ENCODE data around the gene ACTRT2. TPM values are rescaled to one million over a fixed set of nuclear protein-coding genes. Genes with fewer than 3 reads are reported as not detected.
A peak's percentile ranks its signal among the peaks of the same experiment; 100 is the strongest.

ACTRT2 gene
- total and polyA plus RNA-seq, 9 donors = not detected

DNA sequence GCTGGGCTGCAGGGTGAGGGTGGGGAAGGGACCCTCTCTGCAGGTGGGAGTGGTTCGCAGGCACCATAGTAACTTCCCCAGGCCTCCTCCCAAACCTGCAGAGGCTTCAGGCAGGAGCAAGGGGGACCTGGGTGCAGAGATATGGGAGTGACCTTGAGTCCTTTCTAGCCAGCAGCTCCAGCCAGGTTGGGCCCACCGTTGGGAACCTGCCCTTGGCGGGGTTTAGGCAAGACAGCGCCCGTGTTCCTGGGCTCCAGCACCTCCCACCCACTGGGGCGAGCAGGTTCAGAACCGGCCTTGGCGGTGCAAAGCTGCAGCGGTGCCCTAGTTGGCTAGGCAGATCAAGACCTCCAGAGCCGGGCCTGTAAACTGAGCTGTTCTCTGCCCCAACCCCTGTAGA is 45.6 kb downstream of the ACTRT2 start:
- H3K27ac ChIP-seq = no peak overlapping the region
- H3K4me3 ChIP-seq = no peak overlapping the region
- no peak for TF ChIP-seq EP300 (IDR thresholded peaks at IDR 0.05)
- TF ChIP-seq POLR2A (IDR thresholded peaks at IDR 0.05) = no peak
- TF ChIP-seq CTCF (IDR thresholded peaks at IDR 0.05) = no peak
- intact Hi-C loops (cut with DNase I) = loop anchor here (2.0 to 10.0 kb wide), 4 partner anchors 158 to 345 kb away; no protein-coding TSS in a partner anchor
- peaks cover 11% of the 10 kb centered on the region for H3K4me1 ChIP-seq (ENCODE audit: insufficient read depth)
- no peaks in the 10 kb centered on the region for H3K36me3 ChIP-seq
- DNase-seq = peak in 3 of 5 donors; percentile 14 to 39 (median 26)
- peaks cover 8% of the 10 kb centered on the region for H3K27me3 ChIP-seq
- 53 to 75% (median 70%) methylated on average over 10 of the region's 10 CpGs for WGBS, 3 donors
- H3K9me3 ChIP-seq = no peaks in the 10 kb centered on the region

- peak in 3 of 5 donors; percentile 14 to 35 (median 31) for DNase-seq
- Histone ChIP-seq H3K4me1 (ENCODE audit: insufficient read depth) (peaks cover 11% of the 10 kb centered on the region), H3K27me3 (peaks cover 8% of the 10 kb centered on the region)
Observed at GRCh38 chr1:3067301-3067670, 46.0 kb downstream of the ACTRT2 start.

GRCh38 chr1:3067671-3068563 is 46.6 kb downstream of the ACTRT2 start:
- Histone ChIP-seq H3K9me3 (no peaks in the 10 kb centered on the region), H3K27me3 (peaks cover 8% of the 10 kb centered on the region), H3K36me3 (no peaks in the 10 kb centered on the region), H3K27ac (peak overlapping the region; percentile 48 to 53), H3K4me1 (ENCODE audit: insufficient read depth) (peaks cover 11% of the 10 kb centered on the region), H3K4me3 (peak overlapping the region; percentile 43)
- TF ChIP-seq CTCF (IDR thresholded peaks at IDR 0.05) (no peak), EP300 (IDR thresholded peaks at IDR 0.05) (no peak), POLR2A (IDR thresholded peaks at IDR 0.05) (no peak)
- 3 to 5% (median 4%) methylated on average over 53 to 97 of the region's 97 CpGs for WGBS, 3 donors
- intact Hi-C loops (cut with DNase I) = loop anchor here (2.0 to 10.0 kb wide), 4 partner anchors 157 to 344 kb away; no protein-coding TSS in a partner anchor
- peak in 3 of 5 donors; percentile 20 to 51 (median 38) for DNase-seq

More at GRCh38 chr1:3067301-3067670, 46.0 kb downstream of the ACTRT2 start:
- intact Hi-C loops (cut with DNase I) = loop anchor here (2.0 to 10.0 kb wide), 4 partner anchors 158 to 345 kb away; no protein-coding TSS in a partner anchor
- H3K36me3 ChIP-seq = no peaks in the 10 kb centered on the region
- no peak overlapping the region for H3K4me3 ChIP-seq
- H3K27ac ChIP-seq = no peak overlapping the region
- TF ChIP-seq POLR2A (IDR thresholded peaks at IDR 0.05) = no peak
- no peak for TF ChIP-seq CTCF (IDR thresholded peaks at IDR 0.05)
- no peak for TF ChIP-seq EP300 (IDR thresholded peaks at IDR 0.05)
- 27 to 37% (median 28%) methylated on average over 22 to 29 of the region's 29 CpGs for WGBS, 3 donors
- no peaks in the 10 kb centered on the region for H3K9me3 ChIP-seq

GRCh38 chr1:3068564-3069431 is 47.5 kb downstream of the ACTRT2 start, which contains the start of gene PRDM16:
PRDM16 (plus strand) TSS chr1:3069203; CDS start chr1:3069260, 57 bp downstream.
- WGBS, 3 donors = 1% methylated on average over 79 to 106 of the region's 106 CpGs

More at GRCh38 chr1:3068564-3069431, 47.5 kb downstream of the ACTRT2 start, which contains the start of gene PRDM16:
- no peak for TF ChIP-seq EP300 (IDR thresholded peaks at IDR 0.05)
- no peak for TF ChIP-seq POLR2A (IDR thresholded peaks at IDR 0.05)
- no peak for TF ChIP-seq CTCF (IDR thresholded peaks at IDR 0.05)
- Histone ChIP-seq H3K27me3 (peaks cover under 1% of the 10 kb centered on the region), H3K4me1 (ENCODE audit: insufficient read depth) (peaks cover 8% of the 10 kb centered on the region), H3K36me3 (no peaks in the 10 kb centered on the region), H3K9me3 (no peaks in the 10 kb centered on the region), H3K4me3 (peak within 1 kb of the TSS; percentile 58), H3K27ac (peak within 1 kb of the TSS; percentile 90 to 98)
- intact Hi-C loops (cut with DNase I) = loop anchor here in 3 of 4 donors (5.0 to 10.0 kb wide), 3 partner anchors 156 to 344 kb away; no protein-coding TSS in a partner anchor
- peak; percentile 63 to 75 (median 68) for DNase-seq
